Stimulated activated CD4-positive, alpha-beta T cell treated with anti-CD3 and anti-CD28 coated beads, TNF-alpha, amount 100 ng/mL, for 48 hours (primary cell): Measurements from ENCODE around the gene LRRC45.
A peak's percentile ranks its signal among the peaks of the same experiment; 100 is the strongest.

Experiments used
- DNase-seq, 3 donors: peaks; one replicate each; pipeline ENCODE4 v3.0.0-alpha.2; 2020; ENCODE audit warnings: low read depth in 3 of 3

The LRRC45 gene

GRCh38 chr17:82018989-82019689, 4.0 kb upstream of the LRRC45 start:
- no peak for DNase-seq

GRCh38 chr17:82019690-82020571, 3.2 kb upstream of the LRRC45 start:
- DNase-seq: peak; percentile 52 to 65 (median 54)

DNA sequence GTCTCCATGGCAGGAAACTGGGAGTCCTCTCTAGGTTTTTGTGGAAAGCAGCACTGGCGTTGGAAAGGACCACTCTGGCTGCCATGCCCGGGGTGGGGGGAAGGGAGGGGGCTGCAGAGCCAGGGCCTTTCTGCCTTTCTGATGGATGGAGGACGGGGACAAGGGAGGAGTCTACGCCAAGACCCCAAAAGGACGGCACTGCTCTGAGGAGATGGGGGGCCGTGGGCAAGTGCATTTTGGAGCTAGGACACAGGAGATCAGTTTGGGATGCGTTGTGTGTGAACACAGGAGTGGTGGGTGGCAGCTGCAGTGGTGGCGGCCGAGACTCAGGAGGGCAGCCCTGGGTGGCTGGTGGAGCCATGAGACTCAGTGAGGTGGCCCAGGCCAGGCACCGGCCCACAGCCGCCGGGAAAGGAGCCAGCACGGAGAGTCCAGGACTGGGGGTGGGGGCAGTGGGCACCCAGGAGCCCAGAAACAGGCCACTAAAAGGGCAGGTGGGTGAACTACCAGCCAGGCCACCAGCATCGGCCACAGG, 2.5 kb upstream of the LRRC45 start:
- DNase-seq: no peak

DNA sequence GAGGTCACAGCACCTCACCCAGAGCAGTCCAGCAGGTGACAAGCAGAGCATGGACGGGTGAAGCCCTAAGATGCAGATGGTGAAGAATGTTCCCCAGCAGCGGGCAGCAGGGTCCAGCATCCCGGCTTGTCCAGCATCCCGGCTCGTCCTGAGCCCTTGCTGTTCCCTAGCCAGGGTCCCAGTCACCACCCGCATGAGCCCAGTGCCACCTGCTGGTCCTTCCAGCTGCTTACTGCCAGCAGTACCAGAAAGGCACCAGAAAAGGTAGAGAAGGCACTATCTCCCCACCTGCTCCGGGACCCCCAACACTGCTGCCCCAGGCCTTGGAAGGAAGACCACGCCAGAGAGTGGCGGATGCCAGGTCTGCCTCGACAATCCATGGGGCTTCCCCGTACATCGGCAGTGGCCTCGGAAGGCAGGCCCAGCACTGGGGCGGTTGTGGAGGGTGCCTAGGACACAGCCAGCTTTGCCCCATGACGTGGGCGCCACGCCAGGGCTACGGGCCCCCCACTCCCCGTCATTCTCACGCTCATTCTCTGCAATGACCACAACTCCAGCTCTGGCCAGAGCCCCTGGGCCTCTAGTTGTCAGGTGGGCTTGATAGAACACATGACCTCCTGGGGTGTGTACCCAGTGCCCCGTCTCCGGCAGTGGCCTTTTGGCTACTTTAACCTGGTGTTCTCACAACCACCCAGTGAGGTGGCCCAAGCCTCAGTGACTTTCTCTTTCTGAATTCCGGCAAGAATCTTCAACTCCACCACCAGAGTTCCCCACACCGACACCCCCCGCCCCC, 1.8 kb upstream of the LRRC45 start:
- no peak for DNase-seq

DNA sequence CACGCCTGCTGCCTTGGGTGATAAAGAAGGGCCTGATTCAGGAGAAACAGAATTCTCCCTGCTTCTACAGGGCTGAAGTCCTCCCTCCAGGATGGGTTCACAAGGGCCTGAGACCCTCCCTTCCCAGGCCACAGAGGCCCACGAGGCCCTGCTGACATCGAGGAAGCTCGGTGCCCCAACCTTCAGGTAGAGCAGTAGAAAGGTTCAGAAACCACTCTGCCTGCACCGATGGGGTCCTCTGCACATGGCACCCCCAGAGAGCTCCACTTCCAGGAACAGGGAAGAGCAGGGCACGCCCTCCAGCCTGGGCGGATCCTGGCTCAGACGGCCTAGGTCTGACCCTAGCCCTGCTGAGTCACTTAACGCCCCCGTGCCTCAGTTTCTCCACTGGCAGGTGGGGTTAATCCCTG, 1.2 kb upstream of the LRRC45 start:
- no peak for DNase-seq

DNA sequence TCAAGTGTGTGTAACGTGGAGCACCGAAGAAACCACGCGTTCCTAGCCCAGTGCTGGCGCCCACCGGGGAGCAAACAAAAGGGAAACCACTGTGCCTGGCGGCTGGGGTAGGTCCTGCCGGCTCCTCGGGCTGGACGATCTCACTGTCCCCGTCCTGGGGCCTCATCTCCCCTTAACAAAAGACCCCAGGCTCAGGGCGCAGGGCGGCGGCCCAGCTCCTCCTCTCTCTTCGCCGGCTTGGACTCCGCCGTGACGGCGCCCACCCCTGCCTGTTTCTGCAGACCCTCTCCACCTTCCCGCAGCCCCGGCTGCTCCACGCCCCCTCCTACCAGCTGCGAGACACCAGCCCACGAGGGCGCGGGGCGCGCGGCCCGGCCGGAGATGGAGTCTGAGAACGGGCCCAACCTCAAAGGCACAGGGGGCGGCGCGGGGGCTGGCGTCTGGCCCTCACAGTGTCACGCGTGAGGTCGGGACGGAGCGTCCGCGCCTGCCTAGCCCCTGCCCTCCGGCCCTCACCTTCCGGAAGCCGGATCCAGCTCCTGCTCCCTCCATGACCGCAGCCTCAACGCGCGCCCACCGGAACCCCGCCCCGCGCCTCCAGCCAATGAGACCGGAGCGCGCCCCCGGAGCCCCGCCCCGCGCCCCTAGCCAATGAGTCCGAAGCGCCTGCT, 660 bp upstream of the LRRC45 start, which contains the start of gene CENPX:
Gene CENPX (minus strand): TSS at position 569 of the 671 bp plus-strand sequence. CDS start 17 bp downstream, at position 552.
- no peak for DNase-seq

- no peak for DNase-seq
Observed at GRCh38 chr17:82023447-82024241, 539 bp downstream of the LRRC45 start.

DNA sequence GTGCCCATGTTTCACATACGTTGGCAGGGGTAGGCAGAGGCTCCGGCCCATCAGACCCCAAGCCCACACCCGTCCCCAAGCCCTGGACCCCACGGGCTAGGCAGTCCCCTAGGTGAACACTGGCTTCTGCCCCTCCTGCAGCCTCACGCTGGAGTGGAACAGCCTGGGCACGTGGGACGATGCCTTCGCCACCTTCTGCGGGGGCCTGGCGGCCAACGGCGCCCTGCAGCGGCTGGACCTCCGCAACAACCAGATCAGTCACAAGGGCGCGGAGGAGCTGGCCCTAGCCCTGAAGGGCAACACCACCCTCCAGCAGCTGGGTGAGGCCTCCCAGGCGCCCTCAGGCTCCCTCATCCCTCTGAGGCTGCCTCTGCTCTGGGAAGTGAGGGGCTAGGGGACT, 1.8 kb downstream of the LRRC45 start:
- DNase-seq: no peak

DNA sequence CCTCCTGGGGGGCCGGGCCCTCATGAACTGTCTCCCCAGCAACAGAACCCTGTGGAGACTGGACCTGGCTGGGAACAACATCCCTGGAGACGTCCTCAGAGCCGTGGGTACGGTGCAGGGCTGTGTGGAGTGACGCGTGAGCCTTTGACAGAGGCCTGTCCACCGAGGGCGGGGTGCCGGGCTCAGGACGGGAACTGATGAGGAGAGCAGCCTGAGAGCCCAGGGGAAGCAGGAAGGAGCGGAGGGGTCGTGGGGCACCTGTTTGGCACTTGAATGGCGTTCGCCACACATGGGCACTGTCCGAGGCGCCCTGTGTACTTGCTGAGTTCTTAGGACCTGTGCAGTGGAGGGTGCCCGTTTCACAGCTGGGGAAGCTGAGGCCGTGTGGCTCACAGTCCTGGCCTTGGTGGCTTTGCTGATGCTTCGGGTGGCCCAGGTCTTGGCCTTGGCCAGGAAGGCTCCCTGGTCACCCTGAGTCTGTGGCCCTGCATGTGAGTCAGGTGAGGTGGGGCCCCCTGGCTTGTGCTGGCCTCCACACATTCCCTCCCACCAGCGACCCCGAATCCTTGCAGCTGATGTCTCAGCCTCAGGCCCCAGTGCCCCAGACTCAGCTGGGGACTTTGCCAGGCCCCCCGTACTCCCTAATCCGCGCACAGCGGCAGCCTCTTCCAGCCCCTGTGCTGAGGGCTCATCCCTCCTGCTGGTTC, 2.4 kb downstream of the LRRC45 start:
- DNase-seq: no peak

GRCh38 chr17:82028246-82028645, 5.1 kb downstream of the LRRC45 start:
- DNase-seq: no peak

DNA sequence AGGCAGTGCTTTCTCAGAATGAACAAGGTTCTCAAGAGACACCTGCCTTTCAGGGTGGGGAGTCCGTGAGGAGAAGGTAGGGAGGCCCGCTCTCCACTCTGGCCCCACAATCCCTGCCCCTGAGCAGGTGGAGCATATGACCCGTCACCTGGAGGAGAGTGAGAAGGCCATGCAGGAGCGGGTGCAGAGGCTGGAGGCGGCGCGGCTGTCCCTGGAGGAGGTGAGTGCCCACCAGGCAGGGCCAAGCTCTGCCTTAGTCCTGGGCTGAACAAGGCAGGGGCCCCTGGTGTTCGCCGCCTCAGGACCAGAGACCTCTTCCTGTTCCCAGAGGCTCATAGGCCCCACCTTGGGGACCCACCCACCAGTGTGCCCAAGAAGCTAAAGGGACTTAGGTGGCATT, 5.9 kb downstream of the LRRC45 start:
- no peak for DNase-seq

DNA sequence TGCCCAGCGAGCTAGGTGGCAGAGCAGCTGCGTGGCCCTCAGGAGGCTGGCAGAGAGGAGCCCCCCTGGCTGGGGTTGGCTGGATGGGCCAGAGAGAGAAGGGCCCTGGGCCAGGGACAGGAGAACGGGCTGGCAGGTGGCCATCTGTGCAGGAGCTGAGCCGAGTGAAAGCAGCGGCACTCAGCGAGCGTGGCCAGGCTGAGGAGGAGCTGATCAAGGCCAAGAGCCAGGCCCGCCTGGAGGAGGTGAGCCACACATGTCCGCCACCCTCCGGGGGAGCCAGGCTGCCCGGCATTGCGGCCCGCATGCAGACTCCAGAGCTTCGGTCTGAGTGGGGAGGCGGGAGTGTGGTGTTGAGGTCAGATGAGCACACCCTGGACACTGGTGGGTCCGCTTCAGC, 6.3 kb downstream of the LRRC45 start:
- DNase-seq: no peak

GRCh38 chr17:82029990-82030469, 6.9 kb downstream of the LRRC45 start:
- no peak for DNase-seq

- peak; percentile 73 to 76 (median 75) for DNase-seq
Observed at GRCh38 chr17:82030470-82031302, 7.6 kb downstream of the LRRC45 start.

DNA sequence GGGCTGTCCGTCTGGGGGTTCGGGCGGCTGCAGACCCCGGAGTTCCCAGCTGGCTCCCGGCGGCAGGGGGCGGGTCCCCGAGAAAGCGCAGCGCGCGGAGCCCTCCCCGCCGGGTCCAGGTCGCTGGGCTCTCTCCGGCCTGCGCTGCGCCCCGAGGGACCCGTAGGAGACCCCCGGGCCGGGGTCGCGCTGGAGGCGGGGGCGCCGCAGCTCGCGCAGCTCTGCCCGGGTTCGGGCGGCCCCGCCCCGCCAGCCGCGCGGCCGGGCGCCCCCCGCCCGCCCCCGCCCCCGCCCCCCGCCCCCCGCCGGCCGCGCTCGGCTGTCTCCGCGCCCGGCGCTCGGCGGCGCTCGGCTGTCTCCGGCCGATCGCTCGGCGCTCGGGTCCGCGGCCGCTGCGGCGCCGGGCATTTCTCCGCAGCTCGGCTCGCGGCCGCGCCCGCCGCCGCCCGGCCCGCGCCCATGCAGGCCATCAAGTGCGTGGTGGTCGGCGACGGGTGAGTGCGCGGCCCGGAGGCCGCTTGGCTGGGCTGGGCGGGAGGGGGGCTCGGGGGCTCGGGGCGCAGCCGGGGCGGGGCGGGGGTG, 8.3 kb downstream of the LRRC45 start, which contains the start of gene RAC3:
Gene RAC3 (plus strand): TSS at position 376 of the 582 bp plus-strand sequence. CDS start 84 bp downstream, at position 460.
- DNase-seq: no peak

- peak in 1 of 3 donors; percentile 58 for DNase-seq
Observed at GRCh38 chr17:82031885-82032627, 9.0 kb downstream of the LRRC45 start.

- no peak for DNase-seq
Observed at GRCh38 chr17:82033359-82034085, 10.4 kb downstream of the LRRC45 start.
